Mesothelial cell of epicardium (in vitro differentiated cells): ENCODE data around the gene TTN. TPM values are rescaled to one million over a fixed set of nuclear protein-coding genes. Genes with fewer than 3 reads are reported as not detected.
A peak's percentile ranks its signal among the peaks of the same experiment; 100 is the strongest.

Experiments used
- DNase-seq, 2 experiments: peaks; one replicate each; pipeline ENCODE4 v3.0.0; 2021; ENCODE audit warnings: low spot score in 2 of 2; ENCODE audit not compliant: unreplicated experiment in 2 of 2
- H3K27ac Mint-ChIP-seq: 2 replicates; pipeline ENCODE4 v1.8.0; 2021; ENCODE audit warnings: mixed read lengths
- H3K27me3 Mint-ChIP-seq: 2 replicates; pipeline ENCODE4 v1.8.0; 2021; ENCODE audit warnings: low read depth, mixed read lengths
- H3K36me3 Mint-ChIP-seq: 2 replicates; pipeline ENCODE4 v1.8.0; 2021; ENCODE audit warnings: mixed read lengths
- H3K4me1 Mint-ChIP-seq: 2 replicates; pipeline ENCODE4 v1.8.0; 2021; ENCODE audit warnings: mixed read lengths
- H3K4me3 Mint-ChIP-seq: 2 replicates; pipeline ENCODE4 v1.8.0; 2021; ENCODE audit warnings: mild to moderate bottlenecking, moderate library complexity, mixed read lengths
- H3K9me3 Mint-ChIP-seq: 2 replicates; pipeline ENCODE4 v1.8.0; 2021; ENCODE audit warnings: mixed read lengths
- CTCF ChIP-seq: fragments of 200-600 bp; sonication (generic); IDR thresholded peaks from one replicate; pipeline ENCODE4 v1.5.0; 2021; ENCODE audit warnings: antibody characterized with exemption; ENCODE audit not compliant: unreplicated experiment
- total RNA-seq: library from RNA; stranded (reverse); gene quantifications from 3 replicates; pipeline ENCODE4 v1.2.1, GENCODE V29; 2021

Gene TTN
- total RNA-seq, 1 donor from 2014 or later, result 1.2 TPM

- no peak for TF ChIP-seq CTCF
- Mint-ChIP-seq H3K4me3 (no peak overlapping the region), H3K27ac (no peak overlapping the region), H3K27me3 (peaks cover 3% of the 10 kb centered on the region), H3K36me3 (no peaks in the 10 kb centered on the region), H3K4me1 (peaks cover 8% of the 10 kb centered on the region), H3K9me3 (peaks cover 8% of the 10 kb centered on the region)
- no peak for DNase-seq
Observed at GRCh38 chr2:178827111-178827510, 19.9 kb upstream of the TTN start.

- DNase-seq, result no peak
- Mint-ChIP-seq H3K4me1 (peaks cover 8% of the 10 kb centered on the region), H3K27ac (no peak overlapping the region)
Observed at GRCh38 chr2:178825183-178825582, 18.0 kb upstream of the TTN start.

GRCh38 chr2:178824181-178824580 is 17.0 kb upstream of the TTN start:
- H3K36me3 Mint-ChIP-seq, result no peaks in the 10 kb centered on the region
- H3K27ac Mint-ChIP-seq, result no peak overlapping the region

More at GRCh38 chr2:178825183-178825582, 18.0 kb upstream of the TTN start:
- peaks cover 8% of the 10 kb centered on the region for H3K9me3 Mint-ChIP-seq
- no peak for TF ChIP-seq CTCF
- H3K27me3 Mint-ChIP-seq, result peaks cover 3% of the 10 kb centered on the region
- no peak overlapping the region for H3K4me3 Mint-ChIP-seq
- no peaks in the 10 kb centered on the region for H3K36me3 Mint-ChIP-seq

GRCh38 chr2:178819992-178820391 is 12.8 kb upstream of the TTN start:
- Mint-ChIP-seq H3K27ac (peak overlapping the region; percentile 14), H3K36me3 (no peaks in the 10 kb centered on the region), H3K9me3 (no peaks in the 10 kb centered on the region), H3K4me3 (no peak overlapping the region), H3K4me1 (peaks cover 10% of the 10 kb centered on the region), H3K27me3 (no peaks in the 10 kb centered on the region)
- TF ChIP-seq CTCF, result no peak
- DNase-seq, result no peak

More at GRCh38 chr2:178824181-178824580, 17.0 kb upstream of the TTN start:
- Mint-ChIP-seq H3K27me3 (peaks cover 2% of the 10 kb centered on the region), H3K4me1 (peaks cover 13% of the 10 kb centered on the region), H3K4me3 (no peak overlapping the region), H3K9me3 (peaks cover 8% of the 10 kb centered on the region)
- TF ChIP-seq CTCF, result no peak
- no peak for DNase-seq

- H3K27me3 Mint-ChIP-seq, result no peaks in the 10 kb centered on the region
- no peak for DNase-seq
- no peaks in the 10 kb centered on the region for H3K9me3 Mint-ChIP-seq
- H3K27ac Mint-ChIP-seq, result no peak overlapping the region
- no peak for TF ChIP-seq CTCF
- H3K4me1 Mint-ChIP-seq, result peaks cover 10% of the 10 kb centered on the region
- H3K4me3 Mint-ChIP-seq, result no peak overlapping the region
- no peaks in the 10 kb centered on the region for H3K36me3 Mint-ChIP-seq
Observed at GRCh38 chr2:178819147-178819875, 12.1 kb upstream of the TTN start.

GRCh38 chr2:178811901-178812300 is 4.7 kb upstream of the TTN start:
- Mint-ChIP-seq H3K4me1 (no peaks in the 10 kb centered on the region), H3K27ac (no peak overlapping the region), H3K4me3 (no peak overlapping the region), H3K9me3 (no peaks in the 10 kb centered on the region), H3K27me3 (no peaks in the 10 kb centered on the region), H3K36me3 (no peaks in the 10 kb centered on the region)
- no peak for TF ChIP-seq CTCF
- no peak for DNase-seq
